ENCODE data around the gene ZNF26.
A peak's percentile ranks its signal among the peaks of the same experiment; 100 is the strongest.
"Not testable (repeated sequence)": the region's sequence is repeated elsewhere in the genome, so short reads cannot be mapped to it uniquely, and the experiment has no call there.

ZNF26 gene

DNA sequence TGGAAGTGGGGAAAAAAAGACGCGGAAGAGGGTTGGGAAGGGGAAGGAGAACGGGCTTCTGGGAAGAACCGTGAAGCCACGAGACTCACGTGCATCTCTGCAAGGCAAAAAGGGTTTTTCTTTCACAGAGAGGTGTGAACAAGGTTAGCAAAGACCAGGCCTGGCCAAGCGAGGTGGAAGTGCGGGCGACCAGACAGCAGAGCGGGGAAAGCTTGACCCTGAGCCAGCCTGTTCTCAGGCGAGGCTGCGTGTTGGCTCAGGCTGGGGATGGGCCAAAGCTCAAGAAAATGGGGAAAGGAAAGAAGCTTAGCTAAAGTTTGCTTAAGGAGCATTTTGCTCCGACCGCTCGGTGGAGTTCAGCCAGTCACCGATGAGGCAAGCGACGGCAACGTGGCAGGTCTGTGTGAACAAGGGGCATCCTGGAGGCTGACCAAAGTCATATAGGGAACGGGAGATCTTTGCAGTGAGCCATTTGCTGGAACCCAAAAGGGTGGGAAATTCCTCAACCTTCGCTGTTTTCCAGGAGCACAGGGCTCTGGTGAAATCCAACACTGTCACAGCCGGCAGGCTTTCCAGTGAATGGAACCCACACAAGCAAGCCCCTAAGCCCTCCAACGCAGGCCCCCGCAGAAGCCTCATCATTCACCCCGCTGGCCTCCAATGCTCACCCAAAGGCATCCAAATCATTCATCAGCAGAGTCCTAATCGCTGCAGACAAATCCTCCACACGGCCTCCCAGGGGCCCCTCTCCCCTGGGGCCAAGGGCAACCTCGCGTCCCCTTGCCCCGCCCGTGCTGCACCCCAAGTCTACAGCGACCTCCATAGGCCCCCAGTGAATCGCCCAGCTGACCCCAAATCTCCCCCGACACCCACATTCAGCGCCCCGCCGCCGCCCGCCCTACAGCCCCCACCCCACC lies 30.8 kb upstream of the ZNF26 start:
- DNase-seq (ENCODE audit: insufficient read length, low spot score) = no peak
- TF ChIP-seq POLR2A (IDR thresholded peaks at IDR 0.05; ENCODE audit: low read depth, low read length) (no peak), POU2F2 (IDR thresholded peaks at IDR 0.05; ENCODE audit: low read depth, low read length) (no peak), TAF1 (IDR thresholded peaks at IDR 0.05; ENCODE audit: low read depth, low read length) (no peak), SPI1 (IDR thresholded peaks at IDR 0.05; ENCODE audit: low read depth, low read length) (no peak), POLR2AphosphoS5 (IDR thresholded peaks at IDR 0.05; ENCODE audit: low read depth, low read length) (no peak), PAX5 (IDR thresholded peaks at IDR 0.05; ENCODE audit: insufficient read depth, low read length, severe bottlenecking) (no peak)
- peak; percentile 57 for FAIRE-seq

DNA sequence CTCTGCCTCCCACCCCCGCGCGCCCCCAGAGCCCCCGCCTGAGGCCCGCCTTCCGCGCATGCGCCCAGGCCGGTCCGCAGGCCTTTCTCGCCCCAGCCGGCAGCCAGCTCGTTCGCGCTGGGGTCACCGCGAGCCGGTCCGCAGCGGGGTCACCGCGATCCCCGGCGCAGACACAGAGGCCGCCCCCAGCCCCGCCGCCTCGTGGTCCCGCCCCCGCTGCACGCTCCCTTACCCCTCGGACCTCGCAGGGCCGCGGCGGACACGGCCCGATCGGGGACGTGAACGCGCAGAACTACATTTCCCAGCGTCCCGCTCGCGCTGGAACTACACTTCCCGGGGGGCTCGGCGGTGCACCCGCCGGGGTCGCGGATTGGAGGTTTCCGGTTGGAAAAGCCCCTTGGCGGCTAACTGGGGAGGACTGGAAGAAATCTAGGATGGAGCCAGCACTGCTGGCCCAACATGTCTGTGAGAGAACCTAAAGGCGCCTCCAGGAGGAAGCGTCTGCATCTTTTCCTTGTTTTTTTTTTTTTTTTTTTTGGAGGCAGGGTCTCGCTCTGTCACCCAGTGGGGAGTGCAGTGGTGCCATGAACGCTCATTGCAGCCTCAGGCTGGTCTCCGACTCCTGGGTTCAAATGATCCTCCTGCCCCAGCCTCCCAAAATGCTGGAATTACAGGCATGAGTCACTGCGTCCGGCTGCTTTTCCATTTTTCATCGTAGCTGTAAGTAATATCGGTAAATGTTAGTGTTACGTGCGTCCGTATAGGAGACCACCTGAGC lies 30.0 kb upstream of the ZNF26 start, which contains the start of gene ZNF605:
ZNF605 (minus strand) TSS at position 296 of the 778 bp plus-strand sequence. CDS start 10,671 bp downstream, outside the sequence.
- TF ChIP-seq POLR2AphosphoS5 (IDR thresholded peaks at IDR 0.05; ENCODE audit: low read depth, low read length) (no peak), POU2F2 (IDR thresholded peaks at IDR 0.05; ENCODE audit: low read depth, low read length) (peak; percentile 40; the same call in 1 of the 2 replicates)
- FAIRE-seq (peak; percentile 91), DNase-seq (ENCODE audit: insufficient read length, low spot score) (peak; percentile 97)

DNA sequence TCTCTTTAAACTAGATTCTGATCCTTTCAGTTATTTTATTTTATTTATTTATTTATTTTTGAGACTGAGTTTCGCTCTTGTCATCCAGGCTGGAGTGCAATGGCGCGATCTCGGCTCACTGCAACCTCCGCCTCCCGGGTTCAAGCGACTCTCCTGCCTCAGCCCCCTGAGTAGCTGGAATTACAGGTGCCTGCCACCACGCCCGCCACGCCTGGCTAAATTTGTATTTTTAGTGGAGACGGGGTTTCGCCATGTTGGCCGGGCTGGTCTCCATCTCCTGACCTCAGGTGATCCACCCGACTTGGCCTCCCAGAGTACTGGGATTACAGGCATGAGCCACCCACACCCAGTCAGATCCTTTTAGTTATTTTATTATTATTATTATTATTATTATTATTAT lies 24.4 kb upstream of the ZNF26 start:
- DNase-seq (ENCODE audit: insufficient read length, low spot score); FAIRE-seq: not testable (repeated sequence)

DNA sequence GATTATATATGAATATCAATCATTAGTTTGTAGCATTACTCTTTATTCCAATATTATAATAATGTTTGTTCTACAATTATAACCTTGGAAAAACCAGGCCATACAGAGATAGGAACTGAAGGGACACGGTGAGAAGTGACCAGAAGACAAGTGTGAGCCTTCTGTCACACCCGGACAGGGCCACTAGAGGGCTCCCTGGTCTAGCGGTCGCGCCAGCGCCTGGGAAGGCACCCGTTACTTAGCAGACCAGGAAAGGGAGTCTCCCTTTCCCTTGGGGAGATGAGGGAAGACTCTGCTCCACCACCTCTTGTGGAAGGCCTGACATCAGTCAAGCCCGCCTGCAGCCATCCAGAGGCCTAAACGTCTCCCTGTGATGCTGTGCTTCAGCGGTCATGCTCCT lies 22.2 kb upstream of the ZNF26 start:
- FAIRE-seq; DNase-seq (ENCODE audit: insufficient read length, low spot score): not testable (repeated sequence)

DNA sequence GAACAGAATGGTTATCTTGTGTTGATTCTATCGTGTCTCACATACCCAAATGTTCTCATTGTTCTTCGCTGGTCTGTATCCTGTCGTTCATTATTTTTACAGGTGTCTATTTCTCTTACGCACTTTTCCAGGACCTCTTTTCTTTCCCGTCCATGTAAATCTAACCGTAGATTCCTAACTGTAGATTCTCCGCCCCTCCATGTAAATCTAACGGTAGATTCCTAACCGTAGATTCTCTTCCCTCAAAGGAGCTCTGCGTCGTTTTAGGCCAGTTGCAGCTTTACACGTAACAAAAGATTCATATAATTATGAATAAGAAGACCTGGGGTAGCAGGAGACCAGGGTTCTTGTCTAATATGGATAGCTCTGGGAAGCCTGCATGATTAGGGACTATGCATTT lies 20.4 kb upstream of the ZNF26 start:
- DNase-seq (ENCODE audit: insufficient read length, low spot score) (no peak), FAIRE-seq (no peak)
- TF ChIP-seq POLR2A (IDR thresholded peaks at IDR 0.05; ENCODE audit: low read depth, low read length) (no peak), TAF1 (IDR thresholded peaks at IDR 0.05; ENCODE audit: low read depth, low read length) (no peak), POLR2AphosphoS5 (IDR thresholded peaks at IDR 0.05; ENCODE audit: low read depth, low read length) (no peak), POU2F2 (IDR thresholded peaks at IDR 0.05; ENCODE audit: low read depth, low read length) (no peak), PAX5 (IDR thresholded peaks at IDR 0.05; ENCODE audit: insufficient read depth, low read length, severe bottlenecking) (no peak), SPI1 (IDR thresholded peaks at IDR 0.05; ENCODE audit: low read depth, low read length) (no peak)

DNA sequence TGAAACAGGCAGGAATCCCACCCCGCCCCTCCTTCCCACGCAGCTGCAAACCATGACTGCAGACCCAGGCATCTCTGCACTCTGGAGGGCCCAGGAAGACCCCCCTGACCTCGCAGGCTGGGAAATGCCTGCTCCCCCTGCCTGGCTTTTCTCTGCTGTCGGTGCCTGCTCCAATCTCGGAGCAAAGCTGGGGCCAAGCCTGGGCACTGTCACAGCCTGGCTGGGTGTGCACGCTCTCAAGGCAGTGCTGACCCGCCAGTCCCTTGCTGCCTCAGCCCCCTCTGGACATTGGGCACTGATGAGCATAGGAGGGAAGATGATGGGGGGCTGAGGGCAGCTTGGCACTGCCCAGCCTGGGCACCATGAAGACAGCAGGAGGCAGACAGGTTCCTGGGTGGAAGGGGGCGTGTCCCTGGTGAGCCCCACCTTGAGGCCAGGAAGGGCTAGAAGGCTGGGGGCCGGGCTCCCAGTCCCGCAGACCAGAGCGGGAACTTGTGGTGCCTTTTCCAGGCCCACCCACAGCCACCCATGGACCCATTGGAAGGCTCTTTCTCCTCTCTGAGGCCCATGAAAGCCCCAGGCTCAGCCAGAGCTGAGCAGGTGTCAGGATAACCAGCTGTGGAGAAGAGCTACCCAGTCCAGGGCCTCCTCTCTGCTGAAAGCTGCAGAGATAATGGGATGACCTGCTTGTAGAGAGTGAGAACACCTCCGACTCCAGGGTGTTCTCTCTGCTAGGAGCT lies 19.3 kb upstream of the ZNF26 start:
- FAIRE-seq = no peak
- DNase-seq (ENCODE audit: insufficient read length, low spot score) = no peak
- TF ChIP-seq POU2F2 (IDR thresholded peaks at IDR 0.05; ENCODE audit: low read depth, low read length) = no peak
- TF ChIP-seq PAX5 (IDR thresholded peaks at IDR 0.05; ENCODE audit: insufficient read depth, low read length, severe bottlenecking) = no peak
- TF ChIP-seq TAF1 (IDR thresholded peaks at IDR 0.05; ENCODE audit: low read depth, low read length) = no peak
- TF ChIP-seq POLR2AphosphoS5 (IDR thresholded peaks at IDR 0.05; ENCODE audit: low read depth, low read length) = no peak
- no peak for TF ChIP-seq POLR2A (IDR thresholded peaks at IDR 0.05; ENCODE audit: low read depth, low read length)
- no peak for TF ChIP-seq SPI1 (IDR thresholded peaks at IDR 0.05; ENCODE audit: low read depth, low read length)

DNA sequence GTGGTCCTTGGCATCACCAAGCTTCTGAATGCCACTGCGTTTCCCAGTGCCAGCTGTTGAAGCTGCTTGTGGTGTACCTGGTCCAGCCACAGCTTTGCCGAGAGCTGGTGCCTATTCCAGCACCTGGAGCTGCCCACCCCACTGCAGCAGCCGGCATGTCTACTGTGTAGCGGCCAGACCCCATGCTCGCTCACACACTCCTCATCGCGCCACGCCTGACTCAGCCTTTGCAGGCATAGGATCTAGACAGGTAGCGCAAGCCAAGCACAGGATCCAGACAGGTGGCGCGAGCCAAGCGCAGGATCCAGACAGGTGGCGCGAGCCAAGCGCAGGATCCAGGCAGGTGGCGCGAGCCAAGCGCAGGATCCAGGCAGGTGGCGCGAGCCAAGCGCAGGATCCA lies 18.4 kb upstream of the ZNF26 start:
- DNase-seq (ENCODE audit: insufficient read length, low spot score) = no peak

DNA sequence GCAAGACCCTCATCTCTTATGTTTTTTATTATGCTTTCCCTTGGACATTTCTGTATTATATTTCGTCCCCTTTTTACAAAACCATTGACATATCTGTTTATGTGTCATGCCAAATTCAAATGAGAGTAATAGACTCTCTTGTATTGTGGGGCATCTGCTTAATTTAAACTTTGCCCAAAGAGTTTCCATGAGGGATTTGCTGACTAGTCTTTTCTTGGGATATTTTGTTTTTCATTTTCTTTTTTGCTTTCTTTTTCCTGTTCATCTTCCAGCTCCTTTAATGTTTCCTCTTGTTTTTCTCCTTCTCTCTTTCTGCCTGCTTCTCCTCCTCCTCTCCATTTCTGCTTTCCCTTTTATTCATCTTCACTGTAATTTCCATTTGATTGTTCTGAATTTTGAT lies 13.8 kb upstream of the ZNF26 start:
- no peak for TF ChIP-seq POLR2AphosphoS5 (IDR thresholded peaks at IDR 0.05; ENCODE audit: low read depth, low read length)
- TF ChIP-seq SPI1 (IDR thresholded peaks at IDR 0.05; ENCODE audit: low read depth, low read length) = no peak
- no peak for TF ChIP-seq POLR2A (IDR thresholded peaks at IDR 0.05; ENCODE audit: low read depth, low read length)
- TF ChIP-seq PAX5 (IDR thresholded peaks at IDR 0.05; ENCODE audit: insufficient read depth, low read length, severe bottlenecking) = no peak
- DNase-seq (ENCODE audit: insufficient read length, low spot score) = no peak
- FAIRE-seq = no peak

More for the DNA sequence above, 18.4 kb upstream of the ZNF26 start:
- no peak for FAIRE-seq
- no peak for TF ChIP-seq POU2F2 (IDR thresholded peaks at IDR 0.05; ENCODE audit: low read depth, low read length)
- no peak for TF ChIP-seq TAF1 (IDR thresholded peaks at IDR 0.05; ENCODE audit: low read depth, low read length)
- no peak for TF ChIP-seq POLR2A (IDR thresholded peaks at IDR 0.05; ENCODE audit: low read depth, low read length)
- TF ChIP-seq PAX5 (IDR thresholded peaks at IDR 0.05; ENCODE audit: insufficient read depth, low read length, severe bottlenecking) = no peak
- no peak for TF ChIP-seq SPI1 (IDR thresholded peaks at IDR 0.05; ENCODE audit: low read depth, low read length)
- TF ChIP-seq POLR2AphosphoS5 (IDR thresholded peaks at IDR 0.05; ENCODE audit: low read depth, low read length) = no peak

DNA sequence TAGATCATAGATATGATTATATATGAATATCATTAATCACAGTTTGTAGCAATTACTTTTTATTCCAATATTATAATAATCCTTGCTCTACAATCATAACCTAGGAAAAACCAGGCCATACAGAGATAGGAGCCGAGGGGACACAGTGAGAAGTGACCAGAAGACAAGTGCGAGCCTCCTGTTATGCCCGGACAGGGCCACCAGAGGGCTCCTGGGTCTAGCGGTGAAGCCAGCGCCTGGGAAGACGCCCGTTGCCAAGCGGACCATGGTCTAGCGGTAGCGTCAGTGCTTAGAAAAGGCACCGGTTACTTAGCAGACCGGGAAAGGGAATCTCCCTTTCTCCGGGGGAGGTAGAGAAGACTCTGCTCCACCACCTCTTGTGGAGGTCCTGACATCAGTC lies 9.3 kb upstream of the ZNF26 start:
- DNase-seq (ENCODE audit: insufficient read length, low spot score); FAIRE-seq: not testable (repeated sequence)

DNA sequence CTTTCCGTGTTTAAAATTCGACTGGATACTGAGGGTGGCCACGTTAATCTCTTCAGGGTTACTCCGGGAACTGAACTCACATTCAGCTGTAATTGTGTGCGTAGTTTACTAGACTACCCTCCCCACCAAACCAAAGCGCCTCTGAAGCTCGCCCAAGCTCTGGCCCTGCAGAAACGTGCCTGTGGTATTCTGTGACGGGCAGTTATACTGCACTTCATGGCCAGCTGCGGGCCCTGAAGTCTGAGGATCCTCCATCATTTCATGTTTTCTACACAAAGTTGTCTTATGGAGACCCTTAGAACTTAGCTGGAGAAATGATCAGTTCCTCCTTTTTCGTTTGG lies 688 bp downstream of the ZNF26 start:
- DNase-seq (ENCODE audit: insufficient read length, low spot score) (no peak), FAIRE-seq (no peak)
- TF ChIP-seq SPI1 (IDR thresholded peaks at IDR 0.05; ENCODE audit: low read depth, low read length) (peak; percentile 35; the same call in 1 of the 2 replicates), PAX5 (IDR thresholded peaks at IDR 0.05; ENCODE audit: insufficient read depth, low read length, severe bottlenecking) (no peak)

All from GM12891 (cell line).